K562 (cell line): ENCODE results near the gene DHRS3.

Source experiments
- CTCF ChIP-seq, 3 experiments: IDR thresholded peaks in 2 of 3; conservative IDR thresholded peaks in 1 of 3; 2 replicates each; pipeline ENCODE4 v1.5.1; 2011 to 2012; ENCODE audit warnings: low read length in 3 of 3, mild to moderate bottlenecking in 3 of 3, control low read depth in 2 of 3, improper control_type of control experiment in 1 of 3, inconsistent platforms in 1 of 3, low read depth in 1 of 3, mixed read lengths in 1 of 3, moderate library complexity in 1 of 3; ENCODE audit not compliant: insufficient read depth in 2 of 3
- PTTG1 ChIP-seq: fragments of 450-650 bp; IDR thresholded peaks from 2 replicates; pipeline ENCODE4 v1.6.1; 2016; ENCODE audit warnings: low read depth, mild to moderate bottlenecking, missing genetic modification characterization, missing compliant biosample characterization
- SIRT6 ChIP-seq: IDR thresholded peaks from one replicate; pipeline ENCODE4 v1.6.1; 2012; ENCODE audit warnings: low read depth, mild to moderate bottlenecking, control low read depth, inconsistent platforms, low read length, moderate library complexity

- TF ChIP-seq SIRT6 = no peak
- TF ChIP-seq PTTG1 (tag) = no peak
- TF ChIP-seq CTCF (IDR thresholded peaks at IDR 0.05 in 2 of 3, conservative IDR thresholded peaks at IDR 0.05 in 1 of 3; ENCODE audit: insufficient read depth in 2 of 3, low read depth in 1 of 3, low read length in 3 of 3) = no peak
Measured at GRCh38 chr1:12644829-12645228, 26.8 kb upstream of the DHRS3 start.
